Measurements from ENCODE around the gene MYOM3. TPM values are rescaled to one million over a fixed set of nuclear protein-coding genes. Genes with fewer than 3 reads are reported as not detected.
A peak's percentile ranks its signal among the peaks of the same experiment; 100 is the strongest.

MYOM3 gene
- total and polyA plus RNA-seq, 3 experiments from 2014 or later = not detected

DNA sequence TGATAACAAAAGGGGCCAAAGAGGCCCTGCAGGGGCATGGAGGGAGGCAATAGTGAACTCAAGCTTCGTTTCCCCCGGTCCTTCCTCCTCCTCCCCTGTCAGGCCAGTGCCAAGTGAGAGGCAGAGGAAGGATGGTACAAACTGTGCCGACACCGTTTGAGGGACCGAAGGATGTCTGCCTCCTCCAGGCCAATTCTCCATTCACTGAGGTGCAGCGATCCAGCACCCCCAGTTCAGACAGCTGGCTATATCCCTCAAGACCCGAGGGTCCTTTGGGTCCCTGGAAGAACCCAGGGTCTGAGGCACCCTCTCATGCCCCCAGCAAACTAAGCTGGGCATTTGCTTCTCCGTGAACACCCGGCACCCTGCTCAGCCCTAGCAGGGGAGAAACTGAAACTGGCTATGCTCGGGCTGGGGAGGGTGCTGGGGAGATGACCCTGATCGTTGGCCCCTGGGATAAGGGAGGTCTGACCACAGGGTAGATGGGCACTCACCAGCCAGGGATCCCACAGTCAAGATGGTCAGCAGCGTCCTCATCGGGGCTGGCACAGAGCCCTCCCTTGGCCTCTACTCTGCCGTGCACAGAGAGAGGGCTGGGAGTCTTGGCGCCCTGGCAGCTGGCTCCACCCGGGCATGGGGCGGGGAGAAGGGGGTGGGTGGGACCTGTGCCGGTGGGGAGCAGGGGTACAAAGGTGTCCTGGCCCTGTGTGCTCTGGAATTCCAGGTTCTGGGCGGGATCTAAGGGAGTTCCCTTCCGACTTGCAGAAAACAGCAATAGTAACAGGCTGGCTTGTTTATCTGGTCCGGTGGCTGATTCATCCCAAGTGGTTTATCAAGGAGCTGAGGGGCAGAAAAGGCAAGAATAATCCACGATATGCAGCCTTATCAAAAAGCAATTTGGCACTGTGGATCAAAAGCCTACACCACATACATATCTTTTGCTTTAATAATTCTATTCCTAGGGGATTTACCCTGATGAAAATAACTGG is 30.9 kb upstream of the MYOM3 start, which contains the start of gene IL22RA1:
TSS of gene IL22RA1 (minus strand) at position 595 of the 989 bp plus-strand sequence. CDS start at position 537, 58 bp downstream.
- Mint-ChIP-seq H3K27me3 (peaks cover 16 to 32% of the 10 kb centered on the region in 2 donors), H3K9me3 (no peaks in the 10 kb centered on the region), H3K4me1 (peaks cover 0 to 5% (median 3%) of the 10 kb centered on the region in 3 donors), H3K4me3 (no peak within 1 kb of the TSS), H3K27ac (no peak within 1 kb of the TSS), H3K36me3 (no peaks in the 10 kb centered on the region)
- no peaks in the 10 kb centered on the region for H3K4me1 ChIP-seq (ENCODE audit: insufficient read depth, low read length)
- ChIA-PET POLR2A (interaction anchor here (0.7 kb wide), 1 partner anchor 196 kb away, joined by 4 read pairs; no protein-coding TSS in a partner anchor), CTCF (interaction anchor here (1.2 kb wide), 1 partner anchor 7 kb away, joined by 7 read pairs; no protein-coding TSS in a partner anchor)
- no peak for DNase-seq
- no peaks in the 10 kb centered on the region for H3K36me3 ChIP-seq (ENCODE audit: insufficient read depth, low read length)
- no peak within 1 kb of the TSS for H3K4me3 ChIP-seq (ENCODE audit: low read length)
- H3K9me3 ChIP-seq (ENCODE audit: low read length) = no peaks in the 10 kb centered on the region
- no peak within 1 kb of the TSS for H3K27ac ChIP-seq (ENCODE audit: low read depth, low read length)
- H3K27me3 ChIP-seq (ENCODE audit: insufficient read depth, low read length, poor library complexity, severe bottlenecking) = no peaks in the 10 kb centered on the region

DNA sequence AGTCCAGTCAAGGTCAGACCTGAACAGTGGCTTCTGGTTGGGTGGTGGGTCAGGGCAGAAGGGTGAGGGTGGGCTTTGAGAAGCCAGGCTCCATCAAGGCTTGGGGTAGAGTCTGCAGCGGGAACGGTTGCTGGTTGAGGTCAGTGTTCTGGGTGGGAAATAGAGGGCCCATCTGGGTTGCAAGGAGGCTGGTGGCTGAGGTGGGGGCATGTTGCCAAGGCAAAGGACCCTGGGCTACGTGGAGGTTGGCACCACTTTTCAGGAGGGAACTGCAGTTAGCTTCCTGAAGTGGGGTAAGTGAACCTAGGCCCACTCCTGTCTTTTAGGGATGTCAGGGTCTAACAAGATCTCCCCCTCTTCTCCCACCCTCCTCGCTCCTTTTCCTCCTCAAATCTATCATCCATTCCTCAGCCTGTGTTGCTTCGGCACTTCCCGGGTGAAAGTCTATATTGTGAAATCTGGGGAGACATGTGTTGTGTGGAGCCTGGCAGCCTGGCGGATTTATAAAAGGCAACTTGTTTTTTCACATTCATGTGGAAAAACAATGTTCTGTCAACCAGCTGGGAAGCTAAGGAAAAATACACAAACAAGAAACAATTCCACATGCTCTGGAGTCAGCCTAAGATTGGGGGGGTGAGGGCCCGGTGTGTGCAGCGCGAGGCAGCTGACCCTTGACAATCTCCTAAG is 29.5 kb upstream of the MYOM3 start:
- no peak overlapping the region for H3K4me3 Mint-ChIP-seq
- Histone ChIP-seq H3K4me3 (ENCODE audit: low read length) (no peak overlapping the region), H3K4me1 (ENCODE audit: insufficient read depth, low read length) (no peaks in the 10 kb centered on the region), H3K27ac (ENCODE audit: low read depth, low read length) (no peak overlapping the region), H3K27me3 (ENCODE audit: insufficient read depth, low read length, poor library complexity, severe bottlenecking) (no peaks in the 10 kb centered on the region), H3K9me3 (ENCODE audit: low read length) (no peaks in the 10 kb centered on the region), H3K36me3 (ENCODE audit: insufficient read depth, low read length) (no peaks in the 10 kb centered on the region)
- ChIA-PET CTCF (interaction anchor here (1.2 kb wide), 1 partner anchor 9 kb away, joined by 7 read pairs; no protein-coding TSS in a partner anchor), POLR2A (no interaction called here)
- no peak overlapping the region for H3K27ac Mint-ChIP-seq
- no peak for DNase-seq
- peaks cover 0 to 5% (median 3%) of the 10 kb centered on the region in 3 donors for H3K4me1 Mint-ChIP-seq
- H3K9me3 Mint-ChIP-seq = no peaks in the 10 kb centered on the region
- H3K36me3 Mint-ChIP-seq = no peaks in the 10 kb centered on the region
- peaks cover 16 to 30% of the 10 kb centered on the region in 2 donors for H3K27me3 Mint-ChIP-seq

DNA sequence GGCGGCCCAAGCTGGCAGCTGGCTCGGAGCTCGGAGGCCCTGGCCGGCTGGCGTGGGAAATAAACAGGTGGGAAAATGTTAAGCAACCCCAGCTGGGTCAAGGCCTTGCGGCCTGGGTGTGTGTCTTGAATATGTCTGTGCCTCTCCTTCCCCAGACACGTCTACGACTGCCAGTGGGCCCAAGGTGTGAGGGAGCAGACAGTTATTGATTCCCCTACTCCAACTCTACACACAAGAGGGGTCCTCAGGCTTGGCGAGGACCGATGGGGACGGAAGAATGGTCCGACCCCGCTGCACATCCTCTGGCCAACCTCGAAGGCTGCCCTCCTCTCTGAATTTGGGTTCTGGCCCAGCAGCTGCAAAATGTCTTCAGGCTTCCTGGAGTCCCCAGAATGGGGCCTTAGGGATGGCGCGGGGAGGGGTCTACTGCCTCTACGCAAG is 28.8 kb upstream of the MYOM3 start:
- Histone ChIP-seq H3K4me1 (ENCODE audit: insufficient read depth, low read length) (no peaks in the 10 kb centered on the region), H3K4me3 (ENCODE audit: low read length) (no peak overlapping the region), H3K27me3 (ENCODE audit: insufficient read depth, low read length, poor library complexity, severe bottlenecking) (no peaks in the 10 kb centered on the region), H3K9me3 (ENCODE audit: low read length) (no peaks in the 10 kb centered on the region), H3K36me3 (ENCODE audit: insufficient read depth, low read length) (no peaks in the 10 kb centered on the region), H3K27ac (ENCODE audit: low read depth, low read length) (no peak overlapping the region)
- H3K36me3 Mint-ChIP-seq = no peaks in the 10 kb centered on the region
- H3K9me3 Mint-ChIP-seq = no peaks in the 10 kb centered on the region
- CTCF ChIA-PET = no interaction called here
- H3K4me1 Mint-ChIP-seq = peaks cover 0 to 5% (median 3%) of the 10 kb centered on the region in 3 donors
- H3K27me3 Mint-ChIP-seq = peaks cover 15 to 27% of the 10 kb centered on the region in 2 donors
- POLR2A ChIA-PET = no interaction called here
- no peak overlapping the region for H3K27ac Mint-ChIP-seq
- no peak for DNase-seq
- H3K4me3 Mint-ChIP-seq = no peak overlapping the region

DNA sequence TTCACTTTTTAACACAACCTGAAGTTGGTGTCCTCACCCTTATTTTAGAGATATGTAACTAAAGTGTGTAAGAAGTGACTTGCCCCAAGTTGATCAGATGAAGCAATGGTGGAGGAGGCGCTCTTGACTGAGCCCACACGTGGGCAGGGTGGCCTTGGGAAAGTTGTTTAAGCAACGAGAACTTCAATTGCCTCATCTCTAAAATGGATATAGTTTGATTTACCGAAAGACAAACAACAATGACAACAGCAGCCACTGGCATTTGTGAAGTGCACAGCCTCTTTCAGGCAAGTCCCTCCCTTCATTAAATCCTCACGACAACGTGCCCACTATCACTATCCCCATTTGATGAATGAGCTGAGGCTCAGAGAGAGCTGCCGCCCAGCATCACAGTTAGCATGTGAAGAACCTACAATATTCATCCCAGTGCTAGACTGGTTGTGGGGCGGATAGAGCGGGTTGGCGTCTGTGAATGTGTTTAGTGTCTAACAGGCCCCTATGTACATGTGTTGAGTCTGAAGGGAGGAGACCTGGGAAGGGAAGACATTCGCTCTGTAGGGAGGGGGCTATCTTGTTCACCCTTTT is 28.0 kb upstream of the MYOM3 start:
- H3K27ac ChIP-seq (ENCODE audit: low read depth, low read length) = no peak overlapping the region
- no peak overlapping the region for H3K4me3 Mint-ChIP-seq

DNA sequence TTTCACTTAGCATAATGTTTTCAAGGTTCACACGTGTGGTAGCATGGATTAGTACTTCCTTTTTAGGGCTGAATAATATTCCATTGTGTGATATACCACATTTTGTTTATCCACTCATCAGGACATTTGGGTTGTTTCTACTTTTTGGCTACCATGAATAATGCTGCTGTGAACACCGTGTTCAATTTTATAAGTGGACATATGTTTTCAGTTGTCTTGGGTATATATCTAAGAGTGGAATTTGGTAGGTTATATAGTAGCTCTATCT is 27.2 kb upstream of the MYOM3 start:
- Mint-ChIP-seq H3K4me3 (no peak overlapping the region), H3K27me3 (peaks cover 7 to 28% of the 10 kb centered on the region in 2 donors), H3K27ac (no peak overlapping the region), H3K4me1 (peaks cover 0 to 5% (median 3%) of the 10 kb centered on the region in 3 donors), H3K9me3 (no peaks in the 10 kb centered on the region), H3K36me3 (no peaks in the 10 kb centered on the region)
- Histone ChIP-seq H3K4me1 (ENCODE audit: insufficient read depth, low read length) (no peaks in the 10 kb centered on the region), H3K9me3 (ENCODE audit: low read length) (no peaks in the 10 kb centered on the region), H3K4me3 (ENCODE audit: low read length) (no peak overlapping the region), H3K27me3 (ENCODE audit: insufficient read depth, low read length, poor library complexity, severe bottlenecking) (no peaks in the 10 kb centered on the region), H3K36me3 (ENCODE audit: insufficient read depth, low read length) (no peaks in the 10 kb centered on the region), H3K27ac (ENCODE audit: low read depth, low read length) (no peak overlapping the region)
- CTCF ChIA-PET = interaction anchor here (1.0 kb wide), 1 partner anchor 28 kb away, joined by 3 read pairs; no protein-coding TSS in a partner anchor
- DNase-seq = no peak
- POLR2A ChIA-PET = no interaction called here

More for the DNA sequence above, 28.0 kb upstream of the MYOM3 start:
- no peaks in the 10 kb centered on the region for H3K36me3 ChIP-seq (ENCODE audit: insufficient read depth, low read length)
- H3K4me1 ChIP-seq (ENCODE audit: insufficient read depth, low read length) = no peaks in the 10 kb centered on the region
- H3K4me1 Mint-ChIP-seq = peaks cover 0 to 5% (median 3%) of the 10 kb centered on the region in 3 donors
- H3K36me3 Mint-ChIP-seq = no peaks in the 10 kb centered on the region
- ChIA-PET CTCF (interaction anchor here (1.0 kb wide), 1 partner anchor 27 kb away, joined by 3 read pairs; no protein-coding TSS in a partner anchor), POLR2A (no interaction called here)
- no peaks in the 10 kb centered on the region for H3K9me3 Mint-ChIP-seq
- peaks cover 13 to 25% of the 10 kb centered on the region in 2 donors for H3K27me3 Mint-ChIP-seq
- no peak overlapping the region for H3K4me3 ChIP-seq (ENCODE audit: low read length)
- H3K9me3 ChIP-seq (ENCODE audit: low read length) = no peaks in the 10 kb centered on the region
- no peak for DNase-seq
- H3K27me3 ChIP-seq (ENCODE audit: insufficient read depth, low read length, poor library complexity, severe bottlenecking) = no peaks in the 10 kb centered on the region
- peak overlapping the region in 1 of 8 donors; percentile 47 for H3K27ac Mint-ChIP-seq

- DNase-seq = no peak
- H3K27me3 Mint-ChIP-seq = peaks cover 8 to 31% of the 10 kb centered on the region in 2 donors
- CTCF ChIA-PET = no interaction called here
- H3K4me3 Mint-ChIP-seq = no peak overlapping the region
- no peak overlapping the region for H3K27ac Mint-ChIP-seq
- Histone ChIP-seq H3K27me3 (ENCODE audit: insufficient read depth, low read length, poor library complexity, severe bottlenecking) (no peaks in the 10 kb centered on the region), H3K4me3 (ENCODE audit: low read length) (no peak overlapping the region), H3K4me1 (ENCODE audit: insufficient read depth, low read length) (no peaks in the 10 kb centered on the region), H3K27ac (ENCODE audit: low read depth, low read length) (no peak overlapping the region), H3K36me3 (ENCODE audit: insufficient read depth, low read length) (no peaks in the 10 kb centered on the region), H3K9me3 (ENCODE audit: low read length) (no peaks in the 10 kb centered on the region)
- POLR2A ChIA-PET = no interaction called here
- H3K9me3 Mint-ChIP-seq = no peaks in the 10 kb centered on the region
- no peaks in the 10 kb centered on the region for H3K36me3 Mint-ChIP-seq
- H3K4me1 Mint-ChIP-seq = peaks cover 0 to 5% (median 3%) of the 10 kb centered on the region in 3 donors
Measured at GRCh38 chr1:24138476-24139221, 26.7 kb upstream of the MYOM3 start.

DNA sequence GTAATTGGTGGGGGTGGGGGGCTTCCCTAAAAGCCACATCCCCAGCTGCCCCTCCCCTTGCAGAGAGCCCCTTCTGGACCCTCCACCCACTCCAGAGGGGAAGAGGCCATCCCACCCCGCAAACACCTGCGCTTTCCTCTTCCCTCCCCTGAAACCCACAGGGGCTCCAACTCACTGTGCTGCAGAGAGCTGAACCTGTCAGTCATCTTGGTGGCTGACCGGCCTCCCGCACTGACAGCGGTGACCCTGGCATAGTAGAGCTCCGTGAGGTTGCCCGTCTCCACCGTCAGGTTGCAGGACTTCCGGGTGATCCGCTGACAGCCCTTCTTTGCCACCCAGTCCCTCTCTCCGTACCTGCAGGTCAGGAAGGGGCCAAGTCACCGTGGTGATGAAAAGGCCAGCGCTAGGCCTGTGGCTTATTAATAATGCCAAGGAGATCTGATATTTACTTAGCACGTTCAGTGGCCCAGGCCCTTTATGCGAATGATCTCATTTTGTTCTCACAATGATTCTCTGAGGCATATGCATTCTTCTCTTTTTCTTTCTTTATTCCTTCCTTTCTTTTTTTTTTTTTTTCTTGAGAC is 25.1 kb upstream of the MYOM3 start:
- no peak overlapping the region for H3K27ac ChIP-seq (ENCODE audit: low read depth, low read length)
- DNase-seq = no peak
- Mint-ChIP-seq H3K4me1 (peaks cover 0 to 5% (median 3%) of the 10 kb centered on the region in 3 donors), H3K36me3 (no peaks in the 10 kb centered on the region), H3K4me3 (no peak overlapping the region), H3K9me3 (no peaks in the 10 kb centered on the region), H3K27me3 (peaks cover 8 to 35% of the 10 kb centered on the region in 2 donors), H3K27ac (no peak overlapping the region)
- ChIA-PET POLR2A (no interaction called here), CTCF (no interaction called here)
- H3K4me3 ChIP-seq (ENCODE audit: low read length) = no peak overlapping the region
- no peaks in the 10 kb centered on the region for H3K36me3 ChIP-seq (ENCODE audit: insufficient read depth, low read length)
- no peaks in the 10 kb centered on the region for H3K4me1 ChIP-seq (ENCODE audit: insufficient read depth, low read length)
- no peaks in the 10 kb centered on the region for H3K27me3 ChIP-seq (ENCODE audit: insufficient read depth, low read length, poor library complexity, severe bottlenecking)
- H3K9me3 ChIP-seq (ENCODE audit: low read length) = no peaks in the 10 kb centered on the region
